Measurements from ENCODE around the gene NUP188. TPM values are rescaled to one million over a fixed set of nuclear protein-coding genes. Genes with fewer than 3 reads are reported as not detected.

The NUP188 gene
- total RNA-seq, 1 donor from 2014 or later, result 15.9 TPM

DNA sequence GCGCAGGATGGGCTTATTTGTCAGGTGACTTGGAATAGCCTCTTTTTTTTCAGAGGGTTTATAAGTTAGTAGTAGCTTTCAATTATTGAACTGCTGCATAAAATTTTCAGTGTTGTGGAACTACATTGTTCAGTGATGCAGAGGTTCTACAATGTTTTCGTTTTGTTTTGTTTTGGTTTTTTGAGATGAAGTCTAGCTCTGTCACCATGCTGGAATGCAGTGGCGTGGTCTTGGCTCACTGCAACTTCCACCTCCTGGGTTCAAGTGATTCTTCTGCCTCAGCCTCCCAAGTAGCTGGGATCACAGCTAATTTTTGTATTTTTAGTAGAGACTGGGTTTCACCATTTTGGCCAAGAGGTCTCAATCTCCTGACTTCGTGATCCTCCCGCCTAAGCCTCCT, 22.0 kb downstream of the NUP188 start:
- intact Hi-C loops (cut with micrococcal nuclease), result no loop called here
- no peaks in the 10 kb centered on the region for H3K9me3 ChIP-seq (replicated peaks)
- H3K27me3 ChIP-seq (ENCODE audit: low read depth), result no peaks in the 10 kb centered on the region
- TF ChIP-seq, protein P1, sequence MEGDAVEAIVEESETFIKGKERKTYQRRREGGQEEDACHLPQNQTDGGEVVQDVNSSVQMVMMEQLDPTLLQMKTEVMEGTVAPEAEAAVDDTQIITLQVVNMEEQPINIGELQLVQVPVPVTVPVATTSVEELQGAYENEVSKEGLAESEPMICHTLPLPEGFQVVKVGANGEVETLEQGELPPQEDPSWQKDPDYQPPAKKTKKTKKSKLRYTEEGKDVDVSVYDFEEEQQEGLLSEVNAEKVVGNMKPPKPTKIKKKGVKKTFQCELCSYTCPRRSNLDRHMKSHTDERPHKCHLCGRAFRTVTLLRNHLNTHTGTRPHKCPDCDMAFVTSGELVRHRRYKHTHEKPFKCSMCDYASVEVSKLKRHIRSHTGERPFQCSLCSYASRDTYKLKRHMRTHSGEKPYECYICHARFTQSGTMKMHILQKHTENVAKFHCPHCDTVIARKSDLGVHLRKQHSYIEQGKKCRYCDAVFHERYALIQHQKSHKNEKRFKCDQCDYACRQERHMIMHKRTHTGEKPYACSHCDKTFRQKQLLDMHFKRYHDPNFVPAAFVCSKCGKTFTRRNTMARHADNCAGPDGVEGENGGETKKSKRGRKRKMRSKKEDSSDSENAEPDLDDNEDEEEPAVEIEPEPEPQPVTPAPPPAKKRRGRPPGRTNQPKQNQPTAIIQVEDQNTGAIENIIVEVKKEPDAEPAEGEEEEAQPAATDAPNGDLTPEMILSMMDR (IDR thresholded peaks at IDR 0.05; ENCODE audit: borderline replicate concordance), result no peak
- no peaks in the 10 kb centered on the region for H3K4me1 ChIP-seq
- DNase-seq, result no peak
- H3K27ac ChIP-seq (replicated peaks), result no peak overlapping the region
- peaks cover 71% of the 10 kb centered on the region for H3K36me3 ChIP-seq
- no peak overlapping the region for H3K4me3 ChIP-seq

DNA sequence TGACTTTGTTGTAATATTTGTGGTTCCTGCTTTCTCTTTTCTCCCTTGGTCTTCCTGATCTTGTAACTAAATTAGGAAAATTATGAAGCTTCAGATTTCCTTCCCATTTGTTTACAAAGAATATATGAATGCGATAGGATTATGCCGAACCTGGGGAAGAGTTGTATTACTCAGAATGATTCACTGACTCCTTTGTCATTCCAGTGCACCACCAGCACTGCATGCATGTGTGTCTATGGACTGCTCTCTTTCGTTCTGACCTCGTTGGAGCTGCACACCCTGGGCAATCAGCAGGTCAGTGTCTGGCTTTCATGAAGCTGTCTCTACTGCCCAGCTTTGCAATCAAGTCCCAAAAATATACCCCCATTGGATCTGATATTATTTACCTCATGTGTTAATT, 25.5 kb downstream of the NUP188 start:
- Histone ChIP-seq H3K27ac (replicated peaks) (no peak overlapping the region), H3K27me3 (ENCODE audit: low read depth) (no peaks in the 10 kb centered on the region), H3K36me3 (peaks cover 96% of the 10 kb centered on the region), H3K4me1 (no peaks in the 10 kb centered on the region), H3K9me3 (replicated peaks) (no peaks in the 10 kb centered on the region), H3K4me3 (no peak overlapping the region)
- intact Hi-C loops (cut with micrococcal nuclease), result no loop called here
- no peak for DNase-seq
- TF ChIP-seq, protein P1 (IDR thresholded peaks at IDR 0.05; ENCODE audit: borderline replicate concordance), result no peak

DNA sequence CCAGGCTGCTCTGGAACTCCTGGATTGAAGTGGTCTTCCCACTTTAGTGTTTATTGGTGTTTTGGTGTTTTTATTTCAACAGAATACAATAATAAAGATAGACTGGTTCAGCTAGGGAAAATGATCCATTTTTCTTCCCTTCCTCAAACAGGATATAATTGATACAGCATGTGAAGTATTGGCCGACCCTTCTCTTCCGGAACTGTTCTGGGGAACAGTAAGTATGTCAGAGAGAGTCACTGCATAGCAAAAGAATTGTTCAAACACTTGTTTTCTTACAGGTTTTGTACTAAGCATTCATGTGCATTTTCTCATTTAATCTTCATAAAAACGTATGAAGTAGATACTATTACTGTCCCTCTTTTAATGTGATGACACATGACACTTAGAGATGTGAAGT, 31.6 kb downstream of the NUP188 start:
- no peaks in the 10 kb centered on the region for H3K4me1 ChIP-seq
- no peak overlapping the region for H3K4me3 ChIP-seq
- peaks cover 98% of the 10 kb centered on the region for H3K36me3 ChIP-seq
- no peaks in the 10 kb centered on the region for H3K9me3 ChIP-seq (replicated peaks)
- TF ChIP-seq, protein P1 (IDR thresholded peaks at IDR 0.05; ENCODE audit: borderline replicate concordance), result no peak
- no peaks in the 10 kb centered on the region for H3K27me3 ChIP-seq (ENCODE audit: low read depth)
- intact Hi-C loops (cut with micrococcal nuclease), result no loop called here
- no peak for DNase-seq
- no peak overlapping the region for H3K27ac ChIP-seq (replicated peaks)

DNA sequence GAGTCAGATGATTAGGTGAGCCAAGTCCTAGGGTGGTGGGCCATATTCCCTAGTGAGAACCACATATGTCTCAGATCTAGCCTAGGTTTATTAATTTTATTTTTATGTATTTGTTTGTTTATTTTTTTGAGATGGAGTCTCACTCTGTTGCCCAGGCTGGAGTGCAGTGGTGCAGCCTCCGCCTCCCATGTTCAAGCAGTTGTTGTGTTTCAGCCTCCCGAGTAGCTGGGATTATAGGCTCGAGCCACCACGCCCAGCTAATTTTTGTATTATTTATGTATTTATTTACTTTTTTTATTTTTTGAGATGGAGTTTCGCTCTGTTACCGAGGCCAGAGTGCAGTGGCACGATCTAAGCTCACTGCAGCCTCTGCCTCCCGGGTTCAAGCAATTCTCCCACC, 36.0 kb downstream of the NUP188 start:
- no peaks in the 10 kb centered on the region for H3K9me3 ChIP-seq (replicated peaks)
- H3K4me1 ChIP-seq, result no peaks in the 10 kb centered on the region
- DNase-seq, result no peak
- no peaks in the 10 kb centered on the region for H3K27me3 ChIP-seq (ENCODE audit: low read depth)
- H3K4me3 ChIP-seq, result no peak overlapping the region
- peaks cover 100% of the 10 kb centered on the region for H3K36me3 ChIP-seq
- intact Hi-C loops (cut with micrococcal nuclease), result no loop called here
- TF ChIP-seq, protein P1 (IDR thresholded peaks at IDR 0.05; ENCODE audit: borderline replicate concordance), result no peak
- H3K27ac ChIP-seq (replicated peaks), result no peak overlapping the region

DNA sequence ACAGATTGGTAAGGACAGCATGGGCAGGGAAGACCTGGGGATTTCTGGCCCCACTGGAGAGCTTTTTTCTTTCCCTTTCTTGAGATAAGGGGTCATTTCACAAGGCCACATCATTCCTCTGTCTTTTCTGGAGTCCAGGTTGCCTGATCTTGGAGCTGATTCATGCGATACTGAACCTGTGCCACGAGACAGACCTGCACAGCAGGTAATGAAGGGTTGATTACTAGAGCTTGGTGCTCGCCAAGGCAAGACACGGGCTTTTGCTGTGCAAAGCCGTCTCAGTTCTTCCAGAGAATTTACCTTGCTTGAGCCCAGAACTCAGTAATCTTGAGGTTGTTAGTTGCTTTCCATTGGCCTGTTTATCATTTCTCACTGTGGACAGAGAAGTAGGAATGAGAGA, 39.2 kb downstream of the NUP188 start:
- no peaks in the 10 kb centered on the region for H3K9me3 ChIP-seq (replicated peaks)
- no peak overlapping the region for H3K4me3 ChIP-seq
- DNase-seq, result no peak
- H3K27ac ChIP-seq (replicated peaks), result no peak overlapping the region
- TF ChIP-seq, protein P1 (IDR thresholded peaks at IDR 0.05; ENCODE audit: borderline replicate concordance), result no peak
- no peaks in the 10 kb centered on the region for H3K27me3 ChIP-seq (ENCODE audit: low read depth)
- peaks cover 100% of the 10 kb centered on the region for H3K36me3 ChIP-seq
- no peaks in the 10 kb centered on the region for H3K4me1 ChIP-seq
- intact Hi-C loops (cut with micrococcal nuclease), result no loop called here

DNA sequence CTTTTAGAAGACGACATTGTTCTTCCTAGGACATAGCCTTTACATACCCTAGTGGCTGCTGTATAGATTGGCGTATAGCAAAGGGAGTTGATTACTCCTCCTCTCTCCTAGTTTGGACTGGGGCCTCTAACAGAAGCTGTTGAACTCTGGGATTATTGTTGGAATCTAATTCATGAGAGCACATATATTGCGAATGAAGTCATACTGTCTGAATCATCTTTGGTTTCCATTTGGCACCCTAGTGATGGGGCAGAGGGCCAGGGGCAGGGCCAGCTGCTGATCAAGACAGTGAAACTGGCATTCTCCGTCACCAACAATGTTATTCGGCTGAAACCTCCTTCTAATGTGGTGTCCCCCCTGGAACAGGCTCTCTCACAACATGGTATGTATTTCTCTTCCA, 40.3 kb downstream of the NUP188 start:
- Histone ChIP-seq H3K4me1 (no peaks in the 10 kb centered on the region), H3K27ac (replicated peaks) (no peak overlapping the region), H3K9me3 (replicated peaks) (no peaks in the 10 kb centered on the region), H3K4me3 (no peak overlapping the region), H3K27me3 (ENCODE audit: low read depth) (no peaks in the 10 kb centered on the region), H3K36me3 (peaks cover 100% of the 10 kb centered on the region)
- intact Hi-C loops (cut with micrococcal nuclease), result no loop called here
- no peak for DNase-seq
- TF ChIP-seq, protein P1 (IDR thresholded peaks at IDR 0.05; ENCODE audit: borderline replicate concordance), result no peak

Measured in left ventricle myocardium inferior (tissue), 1 donor.